Measurements from ENCODE around the gene TTL.

Gene TTL

DNA sequence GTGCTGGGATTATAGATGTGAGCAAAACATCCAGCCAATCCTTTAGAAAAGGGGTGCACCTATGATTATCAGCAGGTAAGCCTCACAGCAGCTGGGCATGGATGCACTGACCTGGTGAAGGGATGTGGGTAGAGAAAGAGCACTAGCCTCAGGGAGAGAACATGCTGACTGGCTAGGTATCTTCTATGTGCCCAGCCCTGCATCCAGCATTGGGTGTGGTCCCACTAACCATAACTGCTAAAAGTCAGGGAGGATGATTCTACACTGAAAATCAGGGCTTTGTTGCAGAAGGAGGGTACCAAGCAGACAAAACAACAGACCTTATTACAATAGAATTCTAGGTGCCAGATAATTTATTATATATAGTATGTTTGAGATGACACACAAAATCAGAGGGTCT, 27.4 kb upstream of the TTL start:
- Mint-ChIP-seq H3K4me3 (no peak overlapping the region), H3K36me3 (ENCODE audit: low read depth) (no peaks in the 10 kb centered on the region), H3K27ac (no peak overlapping the region), H3K9me3 (peaks cover 6% of the 10 kb centered on the region), H3K27me3 (no peaks in the 10 kb centered on the region), H3K4me1 (no peaks in the 10 kb centered on the region)
- no peak for DNase-seq
- no peak for ATAC-seq

DNA sequence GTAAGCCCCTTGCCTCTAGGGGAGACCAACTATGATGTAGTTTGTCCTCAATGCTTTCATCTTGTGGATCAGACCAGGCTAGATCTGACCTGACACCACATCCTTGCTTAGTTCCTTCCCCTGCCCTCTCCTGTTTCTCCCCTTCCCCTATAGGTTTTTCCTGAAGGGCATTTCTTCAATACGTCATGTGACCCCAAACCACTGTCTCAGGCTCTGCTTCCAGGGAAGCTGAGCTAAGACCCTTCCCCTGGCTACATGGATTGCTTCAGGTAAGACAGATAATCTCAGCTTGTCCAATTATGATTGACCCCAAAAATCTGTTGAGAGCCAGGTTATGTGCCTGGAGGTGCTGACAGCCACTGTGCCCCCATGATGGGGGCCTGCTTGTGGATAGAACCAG, 22.6 kb upstream of the TTL start:
- Mint-ChIP-seq H3K4me1 (no peaks in the 10 kb centered on the region), H3K4me3 (no peak overlapping the region), H3K27me3 (peaks cover 8% of the 10 kb centered on the region), H3K36me3 (ENCODE audit: low read depth) (no peaks in the 10 kb centered on the region), H3K9me3 (no peaks in the 10 kb centered on the region), H3K27ac (no peak overlapping the region)
- no peak for ATAC-seq
- DNase-seq: no peak

DNA sequence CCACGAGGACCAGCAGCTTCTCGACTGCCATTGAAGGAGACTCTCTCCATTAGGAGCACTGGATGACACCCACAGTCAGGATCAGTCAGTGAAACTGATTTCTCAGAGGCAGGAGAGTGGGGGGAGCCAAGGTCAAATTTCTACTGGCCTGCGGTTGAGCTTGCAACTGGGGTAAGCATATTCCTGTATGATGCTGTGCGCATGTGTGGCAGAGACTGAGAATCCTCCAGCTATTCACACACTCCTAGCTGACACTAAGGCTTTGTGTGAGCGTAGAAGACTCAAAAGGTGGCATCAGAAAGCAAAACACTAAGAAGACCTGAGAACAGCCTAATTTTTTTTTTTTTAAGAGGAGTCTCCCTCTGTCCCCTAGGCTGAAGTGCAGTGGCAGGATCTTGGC, 19.8 kb upstream of the TTL start:
- H3K36me3 Mint-ChIP-seq (ENCODE audit: low read depth): no peaks in the 10 kb centered on the region

GRCh38 chr2:112463256-112463655, 18.7 kb upstream of the TTL start:
- H3K36me3 Mint-ChIP-seq (ENCODE audit: low read depth): no peaks in the 10 kb centered on the region
- H3K4me1 Mint-ChIP-seq: no peaks in the 10 kb centered on the region
- peaks cover 8% of the 10 kb centered on the region for H3K27me3 Mint-ChIP-seq
- no peak overlapping the region for H3K27ac Mint-ChIP-seq
- no peak for ATAC-seq
- no peak overlapping the region for H3K4me3 Mint-ChIP-seq
- no peaks in the 10 kb centered on the region for H3K9me3 Mint-ChIP-seq
- DNase-seq: no peak

More for the DNA sequence above, 19.8 kb upstream of the TTL start:
- Mint-ChIP-seq H3K27me3 (peaks cover 8% of the 10 kb centered on the region), H3K9me3 (no peaks in the 10 kb centered on the region), H3K27ac (no peak overlapping the region), H3K4me3 (no peak overlapping the region), H3K4me1 (no peaks in the 10 kb centered on the region)
- DNase-seq (no peak), ATAC-seq (no peak)

DNA sequence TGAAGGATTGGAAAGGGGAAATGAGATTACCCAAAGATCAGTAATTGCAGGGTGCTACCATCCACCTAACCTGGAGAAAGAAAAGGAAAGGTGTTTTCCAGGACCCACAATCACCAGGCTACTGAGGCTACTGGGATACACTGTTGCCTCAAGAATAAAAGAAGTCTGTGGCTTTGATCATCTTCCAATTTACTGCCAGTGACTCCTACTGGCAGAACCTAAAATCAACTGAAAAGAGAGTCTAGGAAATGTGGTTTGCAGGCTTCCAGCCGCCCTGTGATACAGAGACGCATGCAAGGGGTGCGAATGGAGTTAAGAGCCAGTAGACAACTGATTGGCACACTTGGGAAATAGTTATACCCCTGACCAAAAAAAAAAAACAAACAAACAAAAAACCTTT, 16.6 kb upstream of the TTL start:
- Mint-ChIP-seq H3K27ac (no peak overlapping the region), H3K36me3 (ENCODE audit: low read depth) (no peaks in the 10 kb centered on the region), H3K27me3 (peaks cover 8% of the 10 kb centered on the region), H3K4me3 (no peak overlapping the region), H3K9me3 (no peaks in the 10 kb centered on the region), H3K4me1 (no peaks in the 10 kb centered on the region)
- ATAC-seq (no peak), DNase-seq (no peak)

DNA sequence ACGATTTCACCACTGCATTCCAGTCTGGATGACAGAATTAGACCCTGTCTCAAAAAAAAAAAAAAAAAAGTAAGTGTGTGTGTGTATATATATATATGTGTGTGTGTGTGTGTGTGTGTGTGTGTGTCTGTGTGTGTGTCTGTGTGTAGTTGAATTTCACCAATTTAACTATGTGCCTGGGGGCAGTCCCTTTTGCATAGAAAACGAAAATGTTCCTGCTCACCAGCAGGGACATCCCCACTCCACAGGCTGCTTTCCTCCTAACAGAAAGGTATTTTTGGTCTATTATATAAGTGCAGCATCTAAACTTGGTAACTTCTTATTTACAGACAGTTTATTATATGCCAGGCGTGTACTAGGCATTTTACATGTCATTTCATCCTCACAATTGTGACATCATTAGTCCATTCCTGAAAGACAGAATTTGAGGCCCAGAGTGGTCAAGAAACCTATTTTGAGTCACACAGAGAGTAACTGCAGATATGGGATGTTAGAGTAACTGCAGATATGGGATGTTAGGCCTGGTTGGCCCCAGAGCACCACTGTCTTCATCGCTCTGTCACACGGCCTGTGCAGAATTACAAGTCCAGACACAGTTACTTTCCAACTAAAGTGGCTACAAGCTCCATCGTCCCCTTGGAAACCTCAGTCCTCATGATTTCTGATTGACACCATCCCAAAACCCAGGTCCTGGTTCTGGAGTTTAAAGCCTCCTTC, 9.3 kb upstream of the TTL start:
- Mint-ChIP-seq H3K4me1 (peaks cover 2% of the 10 kb centered on the region), H3K36me3 (ENCODE audit: low read depth) (no peaks in the 10 kb centered on the region), H3K27me3 (no peaks in the 10 kb centered on the region), H3K4me3 (no peak overlapping the region), H3K27ac (no peak overlapping the region), H3K9me3 (no peaks in the 10 kb centered on the region)
- no peak for DNase-seq
- peak; percentile 54 for ATAC-seq

DNA sequence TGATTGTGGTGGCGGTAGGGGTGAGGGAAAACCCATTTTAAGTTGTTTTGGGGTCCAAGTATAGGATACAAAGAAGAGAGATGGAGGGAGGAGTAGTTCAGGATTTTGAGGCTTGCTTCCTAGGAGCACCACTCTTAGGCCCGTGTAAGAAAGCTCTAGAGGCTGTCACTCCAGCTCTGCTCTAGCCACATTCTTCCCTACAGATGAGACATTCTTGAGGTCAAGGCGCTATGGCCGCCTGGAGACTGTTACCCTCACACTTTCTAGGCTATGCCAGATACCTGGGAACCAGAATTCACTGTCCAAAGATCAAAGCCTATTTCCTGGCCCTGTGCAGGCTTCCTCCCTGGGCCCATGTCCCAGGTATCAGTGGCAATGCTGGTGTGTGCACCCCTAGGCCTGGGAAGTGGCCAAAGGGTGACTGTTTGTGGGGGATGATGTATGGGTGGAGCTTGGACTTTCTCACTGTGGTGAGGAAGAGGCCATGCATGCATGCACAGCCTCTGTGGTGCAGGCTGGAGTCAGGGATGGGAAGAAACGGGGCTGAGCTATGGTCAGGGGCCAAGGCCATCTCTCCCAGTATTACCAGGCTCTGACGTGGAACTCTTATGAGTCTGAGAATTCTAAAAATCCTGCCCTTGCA, 7.0 kb upstream of the TTL start:
- H3K27ac Mint-ChIP-seq: no peak overlapping the region
- peaks cover 2% of the 10 kb centered on the region for H3K4me1 Mint-ChIP-seq
- ATAC-seq: no peak

GRCh38 chr2:112476434-112476833, 5.5 kb upstream of the TTL start:
- Mint-ChIP-seq H3K9me3 (no peaks in the 10 kb centered on the region), H3K27me3 (no peaks in the 10 kb centered on the region), H3K4me3 (no peak overlapping the region), H3K27ac (no peak overlapping the region), H3K36me3 (ENCODE audit: low read depth) (no peaks in the 10 kb centered on the region), H3K4me1 (peaks cover 11% of the 10 kb centered on the region)
- no peak for DNase-seq
- no peak for ATAC-seq

More for the DNA sequence above, 7.0 kb upstream of the TTL start:
- Mint-ChIP-seq H3K4me3 (no peak overlapping the region), H3K9me3 (no peaks in the 10 kb centered on the region), H3K36me3 (ENCODE audit: low read depth) (no peaks in the 10 kb centered on the region), H3K27me3 (no peaks in the 10 kb centered on the region)
- no peak for DNase-seq

DNA sequence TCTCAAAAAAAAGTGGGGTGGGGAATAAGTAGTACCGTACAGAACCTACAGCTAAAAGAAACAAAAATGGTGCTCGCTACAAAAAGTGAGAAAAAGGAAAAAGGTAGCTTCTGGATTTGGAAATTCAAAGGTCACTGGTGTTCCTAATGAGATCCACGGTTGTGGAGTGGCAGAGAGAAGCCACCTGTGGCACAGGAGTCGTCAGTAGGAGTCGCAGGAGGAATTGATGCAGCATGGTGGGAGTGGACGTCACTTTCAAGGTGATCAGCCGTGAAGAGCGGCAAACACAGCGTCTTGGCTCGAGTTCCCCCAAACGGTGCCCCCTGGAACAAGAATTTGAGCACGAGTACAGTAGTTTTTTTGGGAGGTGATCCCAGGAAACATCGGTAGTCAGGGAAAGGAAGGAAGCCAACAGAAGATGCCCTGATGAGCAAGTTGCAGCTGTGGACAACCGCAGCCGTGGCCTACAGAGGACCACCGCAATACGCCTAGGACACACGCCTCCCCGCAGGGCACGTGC, 1.4 kb upstream of the TTL start:
- Mint-ChIP-seq H3K27ac (peak overlapping the region; percentile 84), H3K4me3 (peak overlapping the region; percentile 87), H3K27me3 (no peaks in the 10 kb centered on the region), H3K9me3 (no peaks in the 10 kb centered on the region), H3K36me3 (ENCODE audit: low read depth) (peaks cover 12% of the 10 kb centered on the region), H3K4me1 (peaks cover 27% of the 10 kb centered on the region)
- DNase-seq (peak; percentile 20), ATAC-seq (no peak)

DNA sequence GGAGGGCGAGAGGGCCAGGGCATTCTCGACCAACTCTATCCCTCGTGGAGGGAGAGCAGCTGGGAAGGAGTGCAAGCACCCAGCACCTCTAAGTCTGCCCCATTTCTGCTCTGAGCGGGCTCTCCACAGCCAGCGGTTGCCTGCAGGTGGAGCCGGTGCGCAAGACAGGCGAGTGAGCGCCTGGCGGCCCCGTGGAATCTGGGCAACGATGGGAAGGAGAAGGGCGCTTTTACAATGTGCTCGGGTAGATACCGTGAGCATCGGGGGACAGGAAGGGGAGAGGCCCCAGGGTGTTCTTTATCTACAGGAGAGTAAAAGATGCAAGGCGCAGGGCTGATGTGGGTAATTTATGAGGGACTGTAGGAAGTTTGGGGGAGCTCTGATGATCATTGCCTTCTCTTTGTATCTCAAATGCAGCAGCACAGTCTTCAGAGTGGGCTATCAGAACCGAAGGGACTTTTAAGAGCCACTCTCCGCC, 867 bp upstream of the TTL start:
- Mint-ChIP-seq H3K36me3 (ENCODE audit: low read depth) (peaks cover 16% of the 10 kb centered on the region), H3K27me3 (no peaks in the 10 kb centered on the region), H3K4me1 (peaks cover 30% of the 10 kb centered on the region), H3K4me3 (peak overlapping the region; percentile 87), H3K27ac (peak overlapping the region; percentile 84), H3K9me3 (no peaks in the 10 kb centered on the region)
- DNase-seq (peak; percentile 86), ATAC-seq (peak; percentile 89)

DNA sequence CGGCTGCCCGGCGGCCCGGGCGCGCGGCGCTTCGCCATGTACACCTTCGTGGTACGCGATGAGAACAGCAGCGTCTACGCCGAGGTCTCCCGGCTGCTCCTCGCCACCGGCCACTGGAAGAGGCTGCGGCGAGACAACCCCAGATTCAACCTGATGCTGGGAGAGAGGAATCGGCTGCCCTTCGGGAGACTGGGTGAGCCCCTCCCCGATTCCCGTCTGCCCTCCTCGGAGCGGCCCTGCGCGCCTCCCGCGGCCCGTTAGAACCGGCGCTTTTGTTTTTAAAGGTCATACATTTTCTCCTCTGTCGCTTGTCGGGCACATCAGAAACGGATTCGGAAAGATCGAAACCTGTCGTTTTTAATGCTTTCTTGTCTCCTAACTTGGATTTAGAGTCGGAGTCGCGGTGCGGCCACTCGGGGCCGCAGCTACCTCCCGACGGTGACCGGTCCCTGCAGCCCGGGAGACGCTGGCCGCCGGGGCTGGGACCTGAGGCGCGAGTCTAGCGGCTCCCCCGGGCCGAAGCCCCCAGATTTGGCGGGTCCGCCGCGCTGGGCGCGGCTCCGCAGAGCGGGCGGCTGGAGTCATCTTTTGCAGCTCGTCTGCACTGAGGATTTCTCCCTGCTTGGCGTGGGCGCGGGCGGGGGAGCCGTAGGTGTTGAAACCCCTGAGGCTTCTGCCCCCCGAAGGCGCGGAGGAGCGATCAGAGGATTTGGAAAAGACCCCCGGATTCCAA, 519 bp downstream of the TTL start:
- H3K27me3 Mint-ChIP-seq: no peaks in the 10 kb centered on the region
- peak overlapping the region; percentile 88 for H3K27ac Mint-ChIP-seq
- H3K36me3 Mint-ChIP-seq (ENCODE audit: low read depth): peaks cover 23% of the 10 kb centered on the region
- peaks cover 44% of the 10 kb centered on the region for H3K4me1 Mint-ChIP-seq
- peak overlapping the region; percentile 93 for H3K4me3 Mint-ChIP-seq
- peak; percentile 36 for DNase-seq
- peak; percentile 2 for ATAC-seq
- H3K9me3 Mint-ChIP-seq: no peaks in the 10 kb centered on the region

- peak overlapping the region; percentile 93 for H3K4me3 Mint-ChIP-seq
- H3K36me3 Mint-ChIP-seq (ENCODE audit: low read depth): peaks cover 29% of the 10 kb centered on the region
- no peaks in the 10 kb centered on the region for H3K9me3 Mint-ChIP-seq
- H3K4me1 Mint-ChIP-seq: peaks cover 49% of the 10 kb centered on the region
- no peaks in the 10 kb centered on the region for H3K27me3 Mint-ChIP-seq
- peak; percentile 22 for DNase-seq
- no peak for ATAC-seq
- peak overlapping the region; percentile 88 for H3K27ac Mint-ChIP-seq
Measured at GRCh38 chr2:112483042-112483473, 1.1 kb downstream of the TTL start.

DNA sequence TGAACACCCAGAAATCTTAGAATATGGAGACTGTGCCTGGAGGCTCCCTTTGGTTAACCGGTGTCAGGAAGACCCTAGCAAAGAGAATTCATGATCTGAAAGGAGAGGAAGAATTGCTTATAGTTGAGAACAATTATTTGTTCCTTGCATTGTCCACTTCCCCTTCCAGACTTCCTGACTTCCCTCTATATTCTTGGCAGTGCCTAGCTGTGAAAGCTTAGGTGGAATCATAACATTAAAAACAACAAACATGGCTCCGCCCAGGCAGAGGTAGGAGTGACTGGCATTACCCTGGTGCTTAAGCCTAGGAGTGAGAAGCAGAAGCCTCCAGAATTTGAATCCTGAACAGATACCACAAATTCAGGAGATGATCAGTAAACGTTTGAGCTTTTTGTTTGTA, 1.9 kb downstream of the TTL start:
- Mint-ChIP-seq H3K27me3 (no peaks in the 10 kb centered on the region), H3K9me3 (no peaks in the 10 kb centered on the region), H3K36me3 (ENCODE audit: low read depth) (peaks cover 32% of the 10 kb centered on the region), H3K27ac (no peak overlapping the region), H3K4me1 (peaks cover 51% of the 10 kb centered on the region), H3K4me3 (peak overlapping the region; percentile 93)
- ATAC-seq (no peak), DNase-seq (no peak)

DNA sequence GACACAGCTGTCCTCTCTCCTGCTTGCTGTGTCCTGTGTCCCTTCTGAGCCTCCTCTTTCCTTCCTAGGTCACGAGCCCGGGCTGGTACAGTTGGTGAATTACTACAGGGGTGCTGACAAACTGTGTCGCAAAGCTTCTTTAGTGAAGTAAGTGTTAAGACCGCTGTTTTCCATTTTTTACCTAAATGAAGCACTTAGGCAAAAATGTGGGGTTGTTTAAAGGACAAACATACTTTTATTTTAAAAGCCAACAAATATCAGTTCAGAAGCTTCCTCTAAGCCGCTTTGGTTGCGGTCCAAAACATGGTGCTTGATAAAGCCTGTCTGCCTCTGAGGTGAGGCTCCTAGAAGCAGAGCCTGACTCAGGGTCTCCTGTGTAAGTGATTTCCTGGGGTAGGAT, 3.9 kb downstream of the TTL start:
- H3K27me3 Mint-ChIP-seq: no peaks in the 10 kb centered on the region
- no peak for DNase-seq
- H3K9me3 Mint-ChIP-seq: no peaks in the 10 kb centered on the region
- no peak for ATAC-seq
- H3K4me3 Mint-ChIP-seq: no peak overlapping the region
- peaks cover 36% of the 10 kb centered on the region for H3K36me3 Mint-ChIP-seq (ENCODE audit: low read depth)
- peaks cover 48% of the 10 kb centered on the region for H3K4me1 Mint-ChIP-seq
- H3K27ac Mint-ChIP-seq: peak overlapping the region; percentile 7
